Measurements from ENCODE around the gene RUVBL1.

- no peak for TF ChIP-seq CTCF (conservative IDR thresholded peaks at IDR 0.05 in 1 of 2, IDR thresholded peaks at IDR 0.05 in 1 of 2; ENCODE audit: extremely low read depth in 1 of 2, insufficient read depth in 1 of 2, low read depth in 1 of 2, low read length in 2 of 2)
- no peak for TF ChIP-seq EZH2 (IDR thresholded peaks at IDR 0.05; ENCODE audit: borderline replicate concordance, low read length)
These were observed 32.0 kb downstream of the RUVBL1 start for GRCh38 chr3:128091586-128091985.
